ENCODE data around the gene KRT17.

The KRT17 gene

GRCh38 chr17:41624208-41625101 lies at the start of gene KRT17:
KRT17 (minus strand) TSS chr17:41624575; CDS start chr17:41624509, 66 bp downstream.
- Histone ChIP-seq H3K4me3 (peak within 1 kb of the TSS; percentile 20 to 41 (median 33)), H3K27ac (peak within 1 kb of the TSS in 17 of 21 experiments; percentile 21 to 90 (median 72))

- Histone ChIP-seq H3K27ac (no peak overlapping the region), H3K4me3 (no peak overlapping the region)
These were observed 47.8 kb upstream of the KRT17 start for GRCh38 chr17:41672153-41672552.

- Histone ChIP-seq H3K27ac (peak overlapping the region in 15 of 21 experiments; percentile 20 to 97 (median 86)), H3K4me3 (peak overlapping the region in 1 of 7 experiments; percentile 51)
These were observed 43.1 kb upstream of the KRT17 start for GRCh38 chr17:41667280-41668041.

GRCh38 chr17:41666708-41667279 lies 42.4 kb upstream of the KRT17 start:
- H3K27ac ChIP-seq, result peak overlapping the region; percentile 40 to 98 (median 85)
- peak overlapping the region; percentile 24 to 51 (median 34) for H3K4me3 ChIP-seq

- H3K27ac ChIP-seq, result peak overlapping the region; percentile 40 to 98 (median 85)
- peak overlapping the region; percentile 24 to 51 (median 34) for H3K4me3 ChIP-seq
These were observed 41.9 kb upstream of the KRT17 start for GRCh38 chr17:41666237-41666641.

GRCh38 chr17:41665566-41666236 lies 41.3 kb upstream of the KRT17 start:
- Histone ChIP-seq H3K27ac (peak overlapping the region; percentile 39 to 98 (median 85)), H3K4me3 (peak overlapping the region; percentile 19 to 51 (median 34))

- peak overlapping the region; percentile 39 to 98 (median 85) for H3K27ac ChIP-seq
- H3K4me3 ChIP-seq, result peak overlapping the region in 6 of 7 experiments; percentile 29 to 51 (median 34)
These were observed 40.5 kb upstream of the KRT17 start for GRCh38 chr17:41664587-41665565.

GRCh38 chr17:41664172-41664457 lies 39.7 kb upstream of the KRT17 start:
- peak overlapping the region in 1 of 7 experiments; percentile 51 for H3K4me3 ChIP-seq
- H3K27ac ChIP-seq, result peak overlapping the region in 19 of 21 experiments; percentile 41 to 98 (median 80)

GRCh38 chr17:41663451-41664171 lies 39.2 kb upstream of the KRT17 start:
- peak overlapping the region in 2 of 7 experiments; percentile 4 to 51 for H3K4me3 ChIP-seq
- peak overlapping the region in 19 of 21 experiments; percentile 41 to 98 (median 85) for H3K27ac ChIP-seq

- H3K27ac ChIP-seq, result peak overlapping the region in 20 of 21 experiments; percentile 15 to 100 (median 94)
- H3K4me3 ChIP-seq, result no peak overlapping the region
These were observed 35.9 kb upstream of the KRT17 start for GRCh38 chr17:41660221-41660711.

- no peak overlapping the region for H3K4me3 ChIP-seq
- peak overlapping the region in 20 of 21 experiments; percentile 53 to 100 (median 94) for H3K27ac ChIP-seq
These were observed 35.2 kb upstream of the KRT17 start for GRCh38 chr17:41659427-41660212.

- Histone ChIP-seq H3K4me3 (no peak overlapping the region), H3K27ac (peak overlapping the region in 20 of 21 experiments; percentile 75 to 100 (median 94))
These were observed 34.5 kb upstream of the KRT17 start for GRCh38 chr17:41658846-41659245.

GRCh38 chr17:41657936-41658335 lies 33.6 kb upstream of the KRT17 start:
- no peak overlapping the region for H3K4me3 ChIP-seq
- peak overlapping the region; percentile 19 to 100 (median 94) for H3K27ac ChIP-seq

GRCh38 chr17:41657176-41657754 lies 32.9 kb upstream of the KRT17 start:
- Histone ChIP-seq H3K4me3 (no peak overlapping the region), H3K27ac (peak overlapping the region; percentile 71 to 100 (median 94))

- peak overlapping the region; percentile 64 to 100 (median 94) for H3K27ac ChIP-seq
- H3K4me3 ChIP-seq, result no peak overlapping the region
These were observed 32.1 kb upstream of the KRT17 start for GRCh38 chr17:41656249-41657023.
